NCI-H774 (cell line): ENCODE measurements around the gene MCL1.

Experiments
- DNase-seq: peaks from one replicate; lab custom pipeline; 2025; lab: John Stamatoyannopoulos, UW

The MCL1 gene

GRCh38 chr1:150537732-150538684 is 41.4 kb downstream of the MCL1 start:
- no peak for DNase-seq

GRCh38 chr1:150536836-150537731 is 42.3 kb downstream of the MCL1 start:
- DNase-seq, result no peak

GRCh38 chr1:150535511-150536287 is 43.7 kb downstream of the MCL1 start:
- no peak for DNase-seq

GRCh38 chr1:150534002-150534401 is 45.4 kb downstream of the MCL1 start:
- no peak for DNase-seq

GRCh38 chr1:150532860-150533259 is 46.5 kb downstream of the MCL1 start:
- DNase-seq, result no peak

GRCh38 chr1:150530491-150531159 is 48.8 kb downstream of the MCL1 start:
- no peak for DNase-seq

GRCh38 chr1:150529017-150529416 is 50.4 kb downstream of the MCL1 start:
- peak; percentile 24 for DNase-seq

GRCh38 chr1:150528196-150528595 is 51.2 kb downstream of the MCL1 start:
- DNase-seq, result no peak

- no peak for DNase-seq
These were observed 54.1 kb downstream of the MCL1 start for GRCh38 chr1:150525348-150525747.
